Gastrocnemius medialis (tissue), 4 donors: ENCODE results near the gene TNPO3.

ENCODE experiments used
- CTCF ChIP-seq, 5 experiments: fragments of 450-650 bp in 3 of 5; fragments of 200-600 bp in 2 of 5; sonication (generic) in 2 of 5; IDR thresholded peaks in 4 of 5; conservative IDR thresholded peaks in 1 of 5; 1 replicate in 4 of 5; 2 replicates in 1 of 5; pipeline ENCODE4 v1.5.1; 2016 to 2019; ENCODE audit warnings: antibody characterized with exemption in 5 of 5, mild to moderate bottlenecking in 3 of 5, moderate library complexity in 3 of 5
- POLR2A ChIP-seq, 2 donors: fragments of 450-650 bp; IDR thresholded peaks; one replicate each; pipeline ENCODE4 v1.6.1; 2017; ENCODE audit warnings: antibody characterized with exemption in 2 of 2, mild to moderate bottlenecking in 2 of 2, moderate library complexity in 2 of 2

- TF ChIP-seq CTCF (IDR thresholded peaks at IDR 0.05 in 4 of 5, conservative IDR thresholded peaks at IDR 0.05 in 1 of 5) (no peak), POLR2A (IDR thresholded peaks at IDR 0.05) (no peak)
Observed at GRCh38 chr7:128934361-128935341, 120.3 kb downstream of the TNPO3 start.
